DOHH2 (cell line): Measurements from ENCODE around the gene UBASH3A.

Experiments used
- H3F3A ChIP-seq: fragments of 200-600 bp; sonication (generic), shearing (Covaris generic); 2 replicates; pipeline ENCODE4 v1.6.0; 2016; ENCODE audit warnings: antibody characterized with exemption, mild to moderate bottlenecking; ENCODE audit not compliant: control insufficient read depth, insufficient read depth
- H3K27ac ChIP-seq: fragments of 200-600 bp; sonication (generic); 2 replicates; pipeline ENCODE4 v1.5.1; 2014; ENCODE audit warnings: low read depth, mild to moderate bottlenecking, low read length, moderate library complexity
- H3K27me3 ChIP-seq: fragments of 200-600 bp; sonication (generic); 2 replicates; pipeline ENCODE4 v1.6.1; 2014; ENCODE audit warnings: mild to moderate bottlenecking, low read length, mixed read lengths; ENCODE audit not compliant: control insufficient read depth
- H3K36me3 ChIP-seq: fragments of 200-600 bp; sonication (generic); 2 replicates; pipeline ENCODE4 v1.6.1; 2014; ENCODE audit warnings: mild to moderate bottlenecking, low read length, moderate library complexity, mixed read lengths; ENCODE audit not compliant: control insufficient read depth
- H3K4me1 ChIP-seq: fragments of 200-600 bp; sonication (generic); 2 replicates; pipeline ENCODE4 v1.6.1; 2014; ENCODE audit warnings: mild to moderate bottlenecking, low read length, mixed read lengths; ENCODE audit not compliant: control insufficient read depth
- H3K4me2 ChIP-seq: fragments of 200-600 bp; sonication (generic); 2 replicates; pipeline ENCODE4 v1.6.0; 2014; ENCODE audit warnings: mild to moderate bottlenecking, low read length, moderate library complexity
- H3K4me3 ChIP-seq: fragments of 200-600 bp; sonication (generic); 2 replicates; pipeline ENCODE4 v1.5.1; 2014; ENCODE audit warnings: mild to moderate bottlenecking, low read length, mixed read lengths
- H3K79me2 ChIP-seq: fragments of 200-600 bp; sonication (generic); 2 replicates; pipeline ENCODE4 v1.6.1; 2014; ENCODE audit warnings: mild to moderate bottlenecking, low read length, mixed read lengths; ENCODE audit not compliant: control insufficient read depth
- H3K9me2 ChIP-seq: fragments of 200-600 bp; sonication (generic); replicated peaks from 2 replicates; pipeline ENCODE4 v1.6.1; 2014; ENCODE audit warnings: mild to moderate bottlenecking, low read length, mixed read lengths; ENCODE audit not compliant: control insufficient read depth
- H3K9me3 ChIP-seq: fragments of 200-600 bp; sonication (generic); 2 replicates; pipeline ENCODE4 v1.6.1; 2014; ENCODE audit warnings: antibody characterized with exemption, low read length, mixed read lengths; ENCODE audit not compliant: control insufficient read depth, insufficient read depth
- H4K20me1 ChIP-seq: fragments of 200-600 bp; sonication (generic); 2 replicates; pipeline ENCODE4 v1.6.0; 2014; ENCODE audit warnings: low read depth, mild to moderate bottlenecking, antibody characterized with exemption, low read length, moderate library complexity; ENCODE audit not compliant: control insufficient read depth, insufficient read depth
- CTCF ChIP-seq: fragments of 200-600 bp; sonication (generic); IDR thresholded peaks from one replicate; pipeline ENCODE4 v1.5.1; 2014; ENCODE audit warnings: antibody characterized with exemption, mild to moderate bottlenecking, low read depth, low read length; ENCODE audit not compliant: poor library complexity, severe bottlenecking
- EZH2phosphoT487 ChIP-seq: fragments of 200-600 bp; sonication (generic); IDR thresholded peaks from 2 replicates; pipeline ENCODE4 v1.6.1; 2017; ENCODE audit warnings: borderline replicate concordance, mild to moderate bottlenecking, antibody characterized with exemption, low read length, moderate library complexity, mixed read lengths

Gene UBASH3A

GRCh38 chr21:42433946-42434551 lies 30.3 kb downstream of the UBASH3A start:
- no peaks in the 10 kb centered on the region for H3K9me2 ChIP-seq
- peaks cover 25% of the 10 kb centered on the region for H3K27me3 ChIP-seq
- no peaks in the 10 kb centered on the region for H3K36me3 ChIP-seq
- H3K4me3 ChIP-seq, result no peak overlapping the region
- H4K20me1 ChIP-seq, result no peaks in the 10 kb centered on the region
- no peaks in the 10 kb centered on the region for H3K79me2 ChIP-seq
- no peak overlapping the region for H3K27ac ChIP-seq
- no peaks in the 10 kb centered on the region for H3K4me1 ChIP-seq
- H3F3A ChIP-seq, result no peaks in the 10 kb centered on the region
- no peak for TF ChIP-seq EZH2phosphoT487
- no peak for TF ChIP-seq CTCF
- H3K4me2 ChIP-seq, result no peak overlapping the region
- no peaks in the 10 kb centered on the region for H3K9me3 ChIP-seq

DNA sequence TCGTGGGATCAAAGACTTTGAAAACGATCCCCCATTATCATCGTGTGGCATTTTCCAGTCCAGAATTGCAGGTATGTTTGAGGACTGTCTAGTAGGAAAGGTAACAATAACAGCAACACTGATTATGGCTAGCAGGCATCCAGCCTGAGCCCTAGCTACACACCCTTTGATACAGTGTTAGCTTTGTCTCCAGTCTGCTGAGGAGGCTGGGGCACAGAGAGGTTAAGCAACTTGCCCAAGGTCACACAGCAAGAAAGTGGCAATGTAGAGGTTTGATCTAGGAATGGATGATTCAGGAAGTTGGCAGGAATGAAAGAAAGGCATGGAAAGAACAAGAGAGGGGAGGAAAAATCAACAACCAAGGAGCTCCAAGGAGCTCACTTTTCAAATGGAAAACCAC lies 31.2 kb downstream of the UBASH3A start:
- H3K4me1 ChIP-seq, result no peaks in the 10 kb centered on the region
- no peaks in the 10 kb centered on the region for H3K36me3 ChIP-seq
- H3K9me2 ChIP-seq, result no peaks in the 10 kb centered on the region
- H3K79me2 ChIP-seq, result no peaks in the 10 kb centered on the region
- peaks cover 25% of the 10 kb centered on the region for H3K27me3 ChIP-seq
- no peaks in the 10 kb centered on the region for H4K20me1 ChIP-seq
- H3K9me3 ChIP-seq, result no peaks in the 10 kb centered on the region
- no peaks in the 10 kb centered on the region for H3F3A ChIP-seq
- no peak overlapping the region for H3K27ac ChIP-seq
- no peak overlapping the region for H3K4me3 ChIP-seq
- no peak overlapping the region for H3K4me2 ChIP-seq
- no peak for TF ChIP-seq EZH2phosphoT487
- TF ChIP-seq CTCF, result no peak

DNA sequence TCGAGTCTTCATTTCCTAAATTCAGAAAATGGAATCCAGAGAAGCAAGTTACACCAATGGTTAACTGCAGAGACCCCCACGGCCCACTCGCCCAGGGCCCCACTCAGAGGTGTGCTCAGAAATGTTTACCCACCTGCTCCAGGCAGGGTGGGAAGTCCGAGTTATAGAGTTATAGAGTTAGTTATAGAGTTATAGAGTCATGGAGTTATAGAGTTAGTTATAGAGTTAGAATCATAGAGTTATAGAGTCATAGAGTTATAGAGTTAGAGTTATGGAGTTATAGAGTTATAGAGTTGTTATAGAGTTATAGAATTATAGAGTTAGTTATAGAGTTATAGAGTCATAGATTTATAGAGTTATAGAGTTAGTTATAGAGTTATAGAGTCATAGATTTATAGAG lies 31.7 kb downstream of the UBASH3A start:
- Histone ChIP-seq H3K27me3 (peaks cover 25% of the 10 kb centered on the region), H3K27ac (no peak overlapping the region), H3K4me1 (no peaks in the 10 kb centered on the region), H4K20me1 (no peaks in the 10 kb centered on the region), H3K9me2 (no peaks in the 10 kb centered on the region), H3K36me3 (no peaks in the 10 kb centered on the region), H3K4me2 (no peak overlapping the region), H3K4me3 (no peak overlapping the region), H3F3A (no peaks in the 10 kb centered on the region), H3K9me3 (no peaks in the 10 kb centered on the region), H3K79me2 (no peaks in the 10 kb centered on the region)
- TF ChIP-seq CTCF (no peak), EZH2phosphoT487 (no peak)

DNA sequence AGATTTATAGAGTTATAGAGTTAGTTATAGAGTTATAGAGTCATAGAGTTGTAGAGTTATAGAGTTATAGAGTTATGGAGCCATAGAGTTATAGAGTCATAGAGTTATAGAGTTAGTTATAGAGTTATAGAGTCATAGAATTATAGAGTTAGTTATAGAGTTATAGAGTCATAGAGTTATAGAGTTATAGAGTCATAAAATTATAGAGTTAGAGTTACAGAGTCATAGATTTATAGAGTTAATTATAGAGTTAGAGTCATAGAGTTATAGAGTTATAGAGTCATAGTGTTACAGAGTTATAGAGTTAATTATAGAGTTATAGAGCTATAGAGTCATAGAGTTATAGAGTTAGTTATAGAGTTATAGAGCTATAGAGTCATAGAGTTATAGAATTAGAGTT lies 32.1 kb downstream of the UBASH3A start:
- no peaks in the 10 kb centered on the region for H3K9me2 ChIP-seq
- no peaks in the 10 kb centered on the region for H3F3A ChIP-seq
- H4K20me1 ChIP-seq, result no peaks in the 10 kb centered on the region
- H3K36me3 ChIP-seq, result no peaks in the 10 kb centered on the region
- no peaks in the 10 kb centered on the region for H3K79me2 ChIP-seq
- TF ChIP-seq EZH2phosphoT487 (no peak), CTCF (no peak)
- no peaks in the 10 kb centered on the region for H3K4me1 ChIP-seq
- H3K9me3 ChIP-seq, result no peaks in the 10 kb centered on the region
- H3K4me2 ChIP-seq, result no peak overlapping the region
- H3K27ac ChIP-seq, result no peak overlapping the region
- H3K27me3 ChIP-seq, result peaks cover 25% of the 10 kb centered on the region
- H3K4me3 ChIP-seq, result no peak overlapping the region
